HG03060 (cell line): ENCODE data around the gene NFKBIZ.
A peak's percentile ranks its signal among the peaks of the same experiment; 100 is the strongest.
"Not testable (repeated sequence)": the region's sequence is repeated elsewhere in the genome, so short reads cannot be mapped to it uniquely, and the experiment has no call there.

Experiments used
- ATAC-seq: cut with Tn5 transposase; IDR thresholded peaks from one replicate; pipeline ENCODE4 v1.9.1; 2021; ENCODE audit warnings: low read depth, moderate number of reproducible peaks; ENCODE audit not compliant: unreplicated experiment

The NFKBIZ gene

DNA sequence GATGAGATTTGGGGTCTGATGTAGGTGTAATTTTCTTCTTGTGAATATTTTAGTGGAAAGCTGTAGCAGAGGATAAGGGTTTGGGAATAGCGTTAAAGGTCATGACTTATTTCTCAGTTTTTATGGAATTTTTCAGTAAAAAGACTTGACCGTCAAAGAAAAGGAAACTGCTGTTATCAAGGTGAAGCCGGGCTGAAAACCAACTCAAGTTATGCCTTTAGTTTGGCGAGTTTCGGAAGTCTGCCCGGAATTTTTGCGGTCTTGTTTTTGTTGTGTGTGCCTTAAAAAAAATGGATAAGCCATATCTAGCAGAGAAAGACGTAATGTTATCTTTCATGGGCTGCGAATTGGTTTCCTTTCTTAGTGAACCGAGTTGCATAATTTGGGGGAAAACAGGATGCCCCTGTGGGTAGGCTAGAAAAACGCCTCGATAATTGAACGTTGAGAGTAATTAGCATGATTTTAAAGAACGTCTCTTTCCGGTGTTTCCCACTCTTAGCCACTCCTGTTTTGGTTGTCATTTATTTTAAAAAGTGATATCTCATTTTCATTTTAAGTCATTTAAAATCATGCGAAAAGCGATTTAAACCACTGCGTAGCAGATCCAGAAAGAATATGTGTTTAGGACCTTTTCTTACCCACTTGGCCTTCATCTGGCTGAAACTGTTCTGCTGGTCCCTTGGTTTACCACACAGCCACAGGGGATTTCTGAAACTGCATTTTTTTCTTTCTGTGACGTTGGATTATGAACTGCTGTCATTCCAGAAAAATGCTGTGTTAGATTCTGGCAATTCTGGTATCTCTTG, 1.1 kb downstream of the NFKBIZ start:
- ATAC-seq: no peak

DNA sequence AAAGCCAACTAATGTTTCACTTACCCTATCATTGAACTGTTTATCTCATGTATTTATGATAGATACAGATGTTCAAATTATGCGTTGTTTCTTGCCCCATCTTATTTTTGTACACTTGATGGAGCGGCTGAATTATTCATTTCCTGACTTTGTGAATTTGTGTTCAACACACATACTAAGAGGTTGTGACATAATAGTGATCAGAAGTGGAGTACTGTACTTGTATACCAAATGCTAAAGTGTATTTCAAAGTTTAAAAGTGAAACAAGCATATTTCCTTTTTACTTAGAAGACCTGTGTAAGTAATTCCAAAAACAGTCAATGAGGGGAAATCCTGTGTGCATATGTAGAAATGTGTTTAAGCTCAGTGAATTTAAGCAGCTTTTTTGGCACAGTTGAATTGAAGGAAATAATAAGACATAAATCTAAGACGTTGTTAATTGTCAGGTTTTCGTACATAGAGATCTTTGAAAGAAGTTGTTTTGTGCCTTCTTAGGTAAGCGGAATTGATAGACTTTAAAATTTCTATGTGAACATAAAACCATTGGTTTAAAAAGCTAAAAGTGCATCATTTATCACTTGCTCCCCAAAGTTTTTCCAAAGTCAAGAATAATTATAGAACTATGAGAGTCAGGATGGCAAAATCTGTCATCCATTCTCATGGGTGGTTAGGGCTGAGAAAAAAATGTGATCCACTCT, 1.9 kb downstream of the NFKBIZ start:
- no peak for ATAC-seq

DNA sequence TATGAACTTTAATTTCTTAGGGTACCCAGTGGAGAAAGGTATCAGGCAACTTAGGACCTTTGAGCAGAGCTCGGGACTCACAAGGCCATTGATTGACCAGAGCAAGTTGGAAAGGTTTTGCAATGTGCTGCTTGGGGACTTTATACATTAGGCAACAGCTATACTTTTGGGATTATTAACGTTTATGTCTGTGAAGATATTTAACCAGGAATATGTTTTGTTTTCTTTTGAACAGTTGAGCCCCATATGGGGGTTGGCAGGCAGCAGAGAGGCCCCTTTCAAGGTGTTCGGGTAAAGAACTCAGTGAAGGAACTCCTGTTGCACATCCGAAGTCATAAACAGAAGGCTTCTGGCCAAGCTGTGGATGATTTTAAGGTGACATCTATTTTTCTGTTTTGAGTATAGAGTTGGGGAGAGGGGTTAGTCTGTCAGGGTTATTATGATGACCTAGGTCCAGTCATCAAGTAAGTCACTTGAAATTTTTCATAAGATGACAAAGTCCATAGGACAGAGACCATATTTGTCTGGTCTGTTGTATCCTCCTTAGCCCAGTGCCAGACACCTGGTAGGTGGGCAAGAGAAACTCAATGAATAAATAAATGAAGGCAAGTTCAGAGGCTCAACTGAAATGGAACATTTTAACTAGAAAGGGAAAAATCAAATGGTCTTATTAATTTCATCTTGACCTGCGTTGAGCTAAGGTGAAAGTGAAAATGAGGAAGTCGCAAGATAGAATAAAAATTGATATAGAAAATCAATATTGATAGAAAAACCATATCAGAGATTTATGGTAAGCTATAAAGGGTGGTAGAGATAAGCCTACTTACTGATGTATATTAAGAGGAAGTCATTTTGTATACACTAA, 2.8 kb downstream of the NFKBIZ start:
- no peak for ATAC-seq

GRCh38 chr3:101852983-101853840, 3.9 kb downstream of the NFKBIZ start:
- no peak for ATAC-seq

DNA sequence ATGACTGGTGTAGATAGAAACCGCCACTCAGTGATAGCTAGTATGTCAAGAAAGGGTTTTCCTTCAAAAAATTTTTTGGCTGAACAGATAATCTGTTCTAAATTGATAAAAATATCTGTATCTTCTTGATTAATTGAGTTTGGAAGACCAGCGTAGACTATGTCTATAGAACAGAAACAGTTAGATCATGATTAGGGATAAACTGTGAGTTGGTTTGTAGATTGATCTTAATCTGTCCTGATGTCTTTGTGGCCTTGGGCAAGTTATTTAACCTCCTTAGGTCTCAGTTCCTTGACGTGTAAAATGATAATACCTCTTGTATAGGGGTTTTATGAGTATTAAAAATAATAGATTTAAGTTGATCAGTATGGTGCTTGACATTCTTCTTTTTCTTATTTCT, 4.7 kb downstream of the NFKBIZ start:
- no peak for ATAC-seq

DNA sequence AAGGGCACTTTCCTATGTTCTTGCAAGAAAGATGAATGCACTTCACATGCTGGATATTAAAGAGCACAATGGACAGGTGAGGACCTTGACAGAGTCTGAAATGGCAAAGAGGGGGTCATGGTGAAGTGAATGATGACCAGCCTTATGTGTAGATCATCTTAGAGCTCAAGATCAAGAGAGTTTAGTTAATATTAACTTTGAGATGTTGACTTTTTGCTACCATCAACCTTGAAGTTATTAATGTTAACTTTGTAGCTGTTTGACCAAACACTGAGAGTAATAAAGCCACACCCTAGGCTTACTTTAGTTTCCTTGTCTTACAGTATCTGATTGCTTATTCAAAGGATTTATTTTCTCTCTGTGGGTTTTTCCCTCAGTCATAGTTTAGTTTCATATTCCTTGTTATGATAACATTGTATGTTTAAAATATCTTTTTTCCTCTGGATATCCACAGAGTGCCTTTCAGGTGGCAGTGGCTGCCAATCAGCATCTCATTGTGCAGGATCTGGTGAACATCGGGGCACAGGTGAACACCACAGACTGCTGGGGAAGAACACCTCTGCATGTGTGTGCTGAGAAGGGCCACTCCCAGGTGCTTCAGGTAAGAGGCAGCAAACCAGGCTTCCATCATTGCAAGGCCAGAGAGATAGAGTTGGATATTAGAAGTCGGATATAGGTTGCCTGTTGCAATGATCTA, 5.4 kb downstream of the NFKBIZ start:
- no peak for ATAC-seq

- ATAC-seq: no peak
Observed at GRCh38 chr3:101857301-101857741, 8.0 kb downstream of the NFKBIZ start.

DNA sequence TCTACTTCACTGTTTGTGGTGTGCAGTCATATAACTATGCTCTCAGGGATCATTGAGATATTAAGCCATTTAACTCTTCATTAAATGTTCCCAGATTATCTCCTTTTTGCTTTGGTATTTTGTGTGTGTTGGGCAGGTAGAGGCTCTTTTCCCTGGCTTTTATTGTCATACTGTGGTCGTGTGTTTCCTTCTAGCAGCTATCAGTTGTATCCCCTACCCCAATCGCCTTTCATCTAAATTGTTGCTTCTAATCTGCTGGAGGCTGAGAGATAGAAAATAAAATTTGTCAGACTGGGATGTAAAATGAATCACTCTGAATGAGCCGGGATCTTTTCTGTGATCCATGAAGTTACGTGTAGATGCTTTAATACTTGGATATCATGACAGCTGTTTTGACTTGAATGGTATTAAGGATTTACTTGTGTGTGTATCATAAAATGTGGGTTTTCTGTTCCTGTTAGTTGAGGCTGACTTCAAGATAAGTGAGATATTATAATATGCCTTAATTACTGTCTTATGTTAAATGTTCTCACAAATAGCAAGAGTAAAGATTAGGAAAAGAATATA, 9.2 kb downstream of the NFKBIZ start:
- no peak for ATAC-seq

GRCh38 chr3:101859882-101860448, 10.7 kb downstream of the NFKBIZ start:
- no peak for ATAC-seq

- ATAC-seq: peak; percentile 51
Observed at GRCh38 chr3:101861212-101861788, 12.0 kb downstream of the NFKBIZ start.

DNA sequence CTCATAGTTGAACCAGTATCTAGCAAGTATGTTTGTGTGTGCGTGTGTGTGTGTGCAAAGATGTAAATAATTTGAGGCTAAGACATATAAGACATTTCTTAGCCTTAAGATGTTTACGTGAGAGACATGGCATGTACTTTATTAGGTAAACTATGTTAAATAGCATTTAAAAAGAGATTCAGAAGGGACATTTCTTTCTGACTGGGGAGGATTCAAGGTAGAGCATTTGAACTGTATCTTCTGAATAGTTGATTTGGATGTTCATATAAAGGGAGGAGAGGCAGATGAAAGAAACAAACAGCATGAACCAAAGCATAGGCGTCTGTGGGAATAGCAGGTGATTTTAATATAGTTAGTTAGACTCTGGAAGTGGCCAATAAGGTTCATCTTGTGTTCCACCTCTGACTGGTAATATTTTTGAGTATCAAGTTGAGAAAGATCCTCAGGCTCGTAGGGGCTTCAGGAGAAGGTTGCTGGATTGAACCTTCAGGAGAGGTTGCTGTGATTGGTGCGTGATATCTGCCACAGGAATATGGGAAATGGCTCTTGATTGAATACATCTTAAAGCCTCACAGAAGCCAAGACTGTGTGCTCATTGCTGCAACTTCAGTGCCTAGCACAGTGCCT, 12.6 kb downstream of the NFKBIZ start:
- no peak for ATAC-seq

DNA sequence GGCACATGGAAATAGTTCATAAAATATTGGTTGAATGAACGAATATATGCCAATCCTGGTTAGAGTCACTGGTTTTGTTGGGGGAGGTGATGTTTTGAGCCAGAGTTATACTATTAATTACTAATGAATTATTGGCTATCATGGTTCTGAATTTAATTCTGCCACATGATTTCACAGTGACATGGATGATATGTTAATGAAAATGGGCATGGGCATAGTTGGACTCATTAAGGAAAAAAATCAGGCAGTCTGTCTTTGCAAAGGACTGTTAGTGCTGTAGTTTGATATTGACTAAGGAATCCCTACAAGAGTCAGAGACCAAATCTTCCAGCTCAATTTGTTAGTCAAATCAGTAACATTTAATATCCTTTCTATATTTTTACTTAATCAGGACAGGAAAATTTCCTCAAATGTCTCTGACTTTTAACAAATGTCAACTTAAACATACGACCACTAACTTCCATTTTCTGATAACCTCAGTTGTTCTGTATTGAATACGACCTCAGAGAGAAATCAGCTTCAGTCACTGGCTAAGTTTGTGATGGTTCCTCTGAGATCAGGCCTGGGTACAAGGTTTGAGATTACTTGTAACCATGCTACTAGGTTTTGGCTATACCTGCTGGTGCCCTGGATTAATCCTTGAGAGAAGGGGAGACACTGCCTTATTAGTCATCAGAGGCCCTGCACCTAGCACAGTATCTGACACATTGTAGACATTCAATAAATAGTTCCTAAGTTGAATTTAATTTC, 13.3 kb downstream of the NFKBIZ start:
- ATAC-seq: no peak

DNA sequence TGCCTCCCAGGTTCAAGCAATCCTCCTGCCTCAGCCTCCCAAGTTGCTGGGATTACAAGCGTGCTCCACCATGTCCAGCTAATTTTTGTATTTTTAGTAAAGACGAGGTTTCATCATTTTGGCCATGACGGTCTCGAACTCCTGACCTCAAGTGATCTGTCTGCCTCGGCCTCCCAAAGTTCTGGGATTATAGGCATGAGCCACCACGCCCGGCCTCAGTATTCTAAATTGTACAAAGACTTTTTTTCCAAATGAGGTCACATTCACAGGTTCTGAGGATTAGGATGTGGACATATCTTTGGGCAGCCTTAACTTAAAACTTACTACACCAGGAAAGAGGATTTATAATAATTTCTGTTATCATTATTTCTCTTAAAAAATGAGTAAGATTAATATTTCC, 15.6 kb downstream of the NFKBIZ start:
- ATAC-seq: not testable (repeated sequence)

- ATAC-seq: no peak
Observed at GRCh38 chr3:101865751-101866509, 16.6 kb downstream of the NFKBIZ start.

GRCh38 chr3:101867511-101867910, 18.2 kb downstream of the NFKBIZ start:
- ATAC-seq: no peak

DNA sequence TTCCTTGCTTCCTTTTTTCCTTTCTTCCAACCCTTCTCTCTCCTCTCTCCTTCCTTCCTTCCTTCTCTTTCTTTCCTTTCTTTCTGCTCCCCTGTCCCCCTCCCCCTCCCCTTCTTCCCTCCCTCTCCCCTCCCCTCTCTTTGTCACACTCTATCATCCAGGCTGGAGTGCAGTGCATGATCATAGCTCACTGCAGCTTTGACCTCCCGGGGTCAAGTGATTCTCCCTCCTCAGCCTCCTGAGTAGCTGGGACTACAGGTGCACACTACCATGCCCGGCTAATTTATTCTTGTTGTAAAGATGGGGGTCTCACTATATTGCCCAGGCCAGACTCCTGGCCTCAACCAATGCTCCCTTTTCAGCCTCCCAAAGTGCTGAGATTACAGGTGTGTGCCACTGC, 18.7 kb downstream of the NFKBIZ start:
- no peak for ATAC-seq
